Measurements from ENCODE around the gene LIPE. TPM values are rescaled to one million over a fixed set of nuclear protein-coding genes. Genes with fewer than 3 reads are reported as not detected.
A peak's percentile ranks its signal among the peaks of the same experiment; 100 is the strongest.

The LIPE gene
- total and polyA plus RNA-seq, 2 experiments from 2014 or later, result 5.8 to 10.9 TPM

GRCh38 chr19:42426643-42427042 is 545 bp downstream of the LIPE start (continued):
- TF ChIP-seq CTCF (conservative IDR thresholded peaks at IDR 0.05; ENCODE audit: low read depth in 2 of 2) (no peak), JUNB (IDR thresholded peaks at IDR 0.05; ENCODE audit: unreplicated experiment) (no peak), CREB1 (CRISPR knock-in tag; IDR thresholded peaks at IDR 0.05; ENCODE audit: low read depth) (no peak), EZH2 (IDR thresholded peaks at IDR 0.05; ENCODE audit: low read depth, unreplicated experiment) (no peak), POLR2AphosphoS5 (IDR thresholded peaks at IDR 0.05; ENCODE audit: low read depth) (no peak), NANOG (IDR thresholded peaks at IDR 0.05; ENCODE audit: borderline replicate concordance) (no peak), ZNF114 (CRISPR knock-in tag; IDR thresholded peaks at IDR 0.05) (no peak)

GRCh38 chr19:42424712-42425131 is 2.5 kb downstream of the LIPE start:
- H3K27ac ChIP-seq (ENCODE audit: low read depth), result no peak overlapping the region
- peak overlapping the region; percentile 32; the same call in 1 of the 3 replicates for H3K4me3 Mint-ChIP-seq
- peaks cover 25% of the 10 kb centered on the region for H3F3A ChIP-seq (replicated peaks; ENCODE audit: low read depth)
- peaks cover 4% of the 10 kb centered on the region; the same call in 1 of the 3 replicates for H3K36me3 Mint-ChIP-seq (ENCODE audit: low read depth)
- H3K4me3 ChIP-seq, result no peak overlapping the region
- peaks cover 4% of the 10 kb centered on the region; the same call in 1 of the 2 replicates for H3K9me2 ChIP-seq (ENCODE audit: insufficient read depth)
- H3K4me1 Mint-ChIP-seq, result peaks cover 26% of the 10 kb centered on the region
- H3K4me2 ChIP-seq, result 0 out of 2 replicates have a peak overlapping the region, but pooled peaks have one; percentile 38
- H3K27me3 ChIP-seq (ENCODE audit: insufficient read depth), result peaks cover 55% of the 10 kb centered on the region
- H3K4me1 ChIP-seq (ENCODE audit: insufficient read depth), result peaks cover 5% of the 10 kb centered on the region; the same call in 1 of the 2 replicates
- no peaks in the 10 kb centered on the region for H3K79me2 ChIP-seq (replicated peaks; ENCODE audit: insufficient read depth)
- H4K20me1 ChIP-seq (replicated peaks; ENCODE audit: insufficient read depth), result peaks cover 18% of the 10 kb centered on the region; the same call in 1 of the 2 replicates
- H3K36me3 ChIP-seq (ENCODE audit: insufficient read depth), result no peaks in the 10 kb centered on the region
- DNase-seq (ENCODE audit: low spot score) (peak; percentile 72), ATAC-seq (peak; percentile 9)
- no peak overlapping the region for H3K27ac Mint-ChIP-seq
- H2AFZ ChIP-seq, result peak overlapping the region; percentile 63; the same call in 1 of the 2 replicates
- H3K27me3 Mint-ChIP-seq (ENCODE audit: insufficient read depth, low read depth, poor library complexity), result peaks cover 66% of the 10 kb centered on the region
- TF ChIP-seq CTCF (conservative IDR thresholded peaks at IDR 0.05; ENCODE audit: low read depth in 2 of 2) (peak; percentile 59 to 68), STAT1 (IDR thresholded peaks at IDR 0.05; ENCODE audit: unreplicated experiment) (no peak)
- peaks cover 7% of the 10 kb centered on the region; the same call in 2 of the 3 replicates for H3K9me3 Mint-ChIP-seq

GRCh38 chr19:42424345-42424707 is 2.9 kb downstream of the LIPE start:
- no peak for ATAC-seq
- H3K4me3 ChIP-seq, result no peak overlapping the region
- H3K27me3 Mint-ChIP-seq (ENCODE audit: insufficient read depth, low read depth, poor library complexity), result peaks cover 66% of the 10 kb centered on the region
- TF ChIP-seq CREB1 (CRISPR knock-in tag; IDR thresholded peaks at IDR 0.05; ENCODE audit: low read depth) (no peak), EZH2phosphoT487 (IDR thresholded peaks at IDR 0.05; ENCODE audit: unreplicated experiment) (no peak), NANOG (IDR thresholded peaks at IDR 0.05; ENCODE audit: borderline replicate concordance) (no peak), POLR2AphosphoS5 (IDR thresholded peaks at IDR 0.05; ENCODE audit: low read depth) (no peak), ZNF114 (CRISPR knock-in tag; IDR thresholded peaks at IDR 0.05) (no peak)

More at GRCh38 chr19:42424345-42424707, 2.9 kb downstream of the LIPE start:
- H4K20me1 ChIP-seq (replicated peaks; ENCODE audit: insufficient read depth), result peaks cover 18% of the 10 kb centered on the region; the same call in 1 of the 2 replicates
- peaks cover 4% of the 10 kb centered on the region; the same call in 1 of the 2 replicates for H3K9me2 ChIP-seq (ENCODE audit: insufficient read depth)
- no peaks in the 10 kb centered on the region for H3K79me2 ChIP-seq (replicated peaks; ENCODE audit: insufficient read depth)
- H3K27me3 ChIP-seq (ENCODE audit: insufficient read depth), result peaks cover 55% of the 10 kb centered on the region
- Mint-ChIP-seq H3K36me3 (ENCODE audit: low read depth) (peaks cover 4% of the 10 kb centered on the region; the same call in 1 of the 3 replicates), H3K4me1 (peaks cover 30% of the 10 kb centered on the region), H3K27ac (no peak overlapping the region), H3K9me3 (peaks cover 7% of the 10 kb centered on the region; the same call in 2 of the 3 replicates), H3K4me3 (peak overlapping the region; percentile 32; the same call in 1 of the 3 replicates)
- H2AFZ ChIP-seq, result peak overlapping the region; percentile 63; the same call in 1 of the 2 replicates
- no peak for DNase-seq (ENCODE audit: low spot score)
- H3K27ac ChIP-seq (ENCODE audit: low read depth), result no peak overlapping the region
- peaks cover 25% of the 10 kb centered on the region for H3F3A ChIP-seq (replicated peaks; ENCODE audit: low read depth)
- 0 out of 2 replicates have a peak overlapping the region, but pooled peaks have one; percentile 38 for H3K4me2 ChIP-seq
- H3K36me3 ChIP-seq (ENCODE audit: insufficient read depth), result no peaks in the 10 kb centered on the region
- H3K4me1 ChIP-seq (ENCODE audit: insufficient read depth), result peaks cover 5% of the 10 kb centered on the region; the same call in 1 of the 2 replicates

All from GM23338 (cell line).